Mesenchymal stem cell (in vitro differentiated cells and primary cell): ENCODE results near the gene CCM2.
"Not testable (repeated sequence)": the region's sequence is repeated elsewhere in the genome, so short reads cannot be mapped to it uniquely, and the experiment has no call there.

Experiments used
- DNase-seq: peaks from one replicate; pipeline ENCODE4 v3.0.0-alpha.2; 2013
- H2AFZ ChIP-seq: one replicate; pipeline ENCODE4 v1.6.1; 2013; ENCODE audit warnings: low read depth, mild to moderate bottlenecking, control low read depth, inconsistent platforms, low read length, moderate library complexity
- H2AK5ac ChIP-seq: 2 replicates; pipeline ENCODE4 v1.6.1; 2013; ENCODE audit warnings: low read length, moderate library complexity, mild to moderate bottlenecking, inconsistent platforms; ENCODE audit not compliant: severe bottlenecking
- H2BK120ac ChIP-seq: one replicate; pipeline ENCODE4 v1.6.1; 2013; ENCODE audit warnings: low read depth, mild to moderate bottlenecking, inconsistent platforms, low read length, moderate library complexity
- H2BK12ac ChIP-seq, 2 experiments: one replicate each; pipeline ENCODE4 v1.6.1; 2013; ENCODE audit warnings: inconsistent platforms in 2 of 2, low read length in 2 of 2, mild to moderate bottlenecking in 2 of 2, moderate library complexity in 2 of 2, control low read depth in 1 of 2
- H2BK15ac ChIP-seq: one replicate; pipeline ENCODE4 v1.6.1; 2013; ENCODE audit warnings: mild to moderate bottlenecking, low read depth, inconsistent platforms; ENCODE audit not compliant: poor library complexity, severe bottlenecking
- H2BK5ac ChIP-seq: 2 replicates; pipeline ENCODE4 v1.6.1; 2013; ENCODE audit warnings: low read depth, mild to moderate bottlenecking, low read length, control low read depth, inconsistent platforms; ENCODE audit not compliant: poor library complexity, severe bottlenecking
- H3K14ac ChIP-seq, 2 experiments: one replicate each; pipeline ENCODE4 v1.6.1; 2013; ENCODE audit warnings: inconsistent platforms in 2 of 2, low read length in 2 of 2, control low read depth in 1 of 2, mild to moderate bottlenecking in 1 of 2, moderate library complexity in 1 of 2
- H3K18ac ChIP-seq, 2 experiments: one replicate each; pipeline ENCODE4 v1.6.1; 2013; ENCODE audit warnings: inconsistent platforms in 2 of 2, low read length in 2 of 2, control low read depth in 1 of 2, low read depth in 1 of 2, mild to moderate bottlenecking in 1 of 2
- H3K23ac ChIP-seq, 2 experiments: one replicate each; pipeline ENCODE4 v1.6.1; 2013; ENCODE audit warnings: inconsistent platforms in 2 of 2, low read length in 2 of 2, mild to moderate bottlenecking in 2 of 2, moderate library complexity in 2 of 2, control low read depth in 1 of 2
- H3K27ac ChIP-seq: 2 replicates; pipeline ENCODE4 v1.5.1; 2013; ENCODE audit warnings: mild to moderate bottlenecking, moderate library complexity, low read length, control low read depth, inconsistent platforms; ENCODE audit not compliant: poor library complexity, severe bottlenecking
- H3K27me3 ChIP-seq, 2 experiments: 2 replicates each; pipeline versions ENCODE4 v1.6.1 to v1.7.0; 2013; ENCODE audit warnings: low read length in 2 of 2, mild to moderate bottlenecking in 2 of 2, moderate library complexity in 2 of 2, control low read depth in 1 of 2, inconsistent platforms in 1 of 2; ENCODE audit not compliant: control insufficient read depth in 1 of 2, insufficient read depth in 1 of 2
- H3K36me3 ChIP-seq, 2 experiments: 2 replicates each; pipeline versions ENCODE4 v1.6.1 to v1.7.0; 2013; ENCODE audit warnings: low read length in 2 of 2, control low read depth in 1 of 2, inconsistent platforms in 1 of 2, low read depth in 1 of 2, mild to moderate bottlenecking in 1 of 2; ENCODE audit not compliant: insufficient read depth in 2 of 2, control insufficient read depth in 1 of 2
- H3K4ac ChIP-seq, 2 experiments: one replicate each; pipeline ENCODE4 v1.6.1; 2013; ENCODE audit warnings: inconsistent platforms in 2 of 2, low read length in 2 of 2, mild to moderate bottlenecking in 2 of 2, moderate library complexity in 2 of 2, control low read depth in 1 of 2, low read depth in 1 of 2
- H3K4me1 ChIP-seq: 2 replicates; pipeline ENCODE4 v1.6.1; 2013; ENCODE audit warnings: low read depth, low read length, control low read depth; ENCODE audit not compliant: control insufficient read depth, insufficient read depth
- H3K4me2 ChIP-seq: 2 replicates; pipeline ENCODE4 v1.6.1; 2013; ENCODE audit warnings: low read length, mild to moderate bottlenecking, inconsistent platforms; ENCODE audit not compliant: poor library complexity, severe bottlenecking
- H3K4me3 ChIP-seq, 2 experiments: 2 replicates each; pipeline versions ENCODE4 v1.5.1 to v1.7.0; 2013; ENCODE audit warnings: low read length in 2 of 2, mild to moderate bottlenecking in 2 of 2, control low read depth in 1 of 2, low read depth in 1 of 2; ENCODE audit not compliant: insufficient read depth in 1 of 2
- H3K79me1 ChIP-seq: replicated peaks from 2 replicates; pipeline ENCODE4 v1.6.1; 2013; ENCODE audit warnings: mild to moderate bottlenecking, control low read depth, low read length, inconsistent platforms; ENCODE audit not compliant: poor library complexity, severe bottlenecking
- H3K9ac ChIP-seq: 2 replicates; pipeline ENCODE4 v1.7.0; 2013; ENCODE audit warnings: mild to moderate bottlenecking, low read length, moderate library complexity
- H3K9me3 ChIP-seq: 2 replicates; pipeline ENCODE4 v1.7.0; 2013; ENCODE audit warnings: mild to moderate bottlenecking, low read length; ENCODE audit not compliant: control insufficient read depth
- H4K8ac ChIP-seq: one replicate; pipeline ENCODE4 v1.6.1; 2013; ENCODE audit warnings: inconsistent platforms, mild to moderate bottlenecking, low read length, moderate library complexity
- H4K91ac ChIP-seq: one replicate; pipeline ENCODE4 v1.6.1; 2013; ENCODE audit warnings: mild to moderate bottlenecking, low read length, inconsistent platforms
- WGBS: methylation state at CpG from one replicate; pipeline ENCODE4 v1.1.7; 2013; ENCODE audit warnings: mixed read lengths; 5-methylcytosine and 5-hydroxymethylcytosine counted together

The CCM2 gene

DNA sequence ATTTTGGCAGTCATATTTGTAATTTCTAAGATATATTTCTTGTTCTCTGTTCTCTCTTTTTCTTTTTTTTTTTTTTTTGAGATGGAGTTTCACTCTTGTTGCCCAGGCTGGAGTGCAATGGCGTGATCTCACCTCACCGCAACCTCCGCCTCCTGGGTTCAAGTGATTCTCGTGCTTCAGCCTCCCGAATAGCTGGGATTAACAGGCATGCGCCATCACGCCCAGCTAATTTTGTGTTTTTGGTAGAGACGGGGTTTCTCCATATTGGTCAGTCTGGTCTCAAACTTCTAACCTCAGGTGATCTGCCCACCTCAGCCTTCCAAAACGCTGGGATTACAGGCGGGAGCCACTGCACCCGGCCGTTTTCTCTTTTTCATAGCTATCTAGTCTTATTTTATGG lies 25.5 kb downstream of the CCM2 start:
- peaks cover 35% of the 10 kb centered on the region for H3K79me1 ChIP-seq
- not testable (repeated sequence) for H3K9ac ChIP-seq, H2BK12ac ChIP-seq, DNase-seq, H3K4ac ChIP-seq, H3K27me3 ChIP-seq, H4K91ac ChIP-seq, H4K8ac ChIP-seq, H3K9me3 ChIP-seq, H3K18ac ChIP-seq, H3K4me3 ChIP-seq, H3K14ac ChIP-seq, H2BK5ac ChIP-seq, H3K27ac ChIP-seq, H2BK120ac ChIP-seq, H3K23ac ChIP-seq, H2AFZ ChIP-seq, H3K4me2 ChIP-seq, H2AK5ac ChIP-seq, H2BK15ac ChIP-seq
- peaks cover 15% of the 10 kb centered on the region for H3K4me1 ChIP-seq
- peaks cover 21 to 40% of the 10 kb centered on the region in 2 experiments for H3K36me3 ChIP-seq
- WGBS = 98% methylated on average over 10 of the region's 12 CpGs

DNA sequence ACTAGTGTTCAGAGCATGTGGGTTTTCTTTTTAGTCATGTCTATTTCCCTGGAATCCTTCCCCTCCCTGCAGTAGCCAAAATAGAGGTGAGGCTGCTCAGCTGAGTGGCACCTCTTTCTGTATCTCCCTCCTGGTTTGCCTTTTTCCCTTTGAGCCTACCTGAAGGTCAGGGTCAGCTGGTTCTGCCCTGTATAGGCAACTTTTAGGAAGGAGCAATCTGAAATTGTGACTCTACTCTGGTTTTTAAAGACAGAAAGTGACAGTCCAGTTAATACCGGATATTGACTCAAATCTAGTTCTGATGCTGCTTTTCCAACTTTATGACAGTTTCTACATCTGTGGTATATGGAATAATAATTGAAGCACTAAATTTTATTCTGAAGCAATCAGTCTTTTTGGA lies 26.0 kb downstream of the CCM2 start:
- no peak for DNase-seq
- H3K79me1 ChIP-seq = peaks cover 33% of the 10 kb centered on the region
- H3K36me3 ChIP-seq = peaks cover 21 to 40% of the 10 kb centered on the region in 2 experiments
- H2BK15ac ChIP-seq = no peak overlapping the region
- H3K4ac ChIP-seq = no peak overlapping the region
- H2AK5ac ChIP-seq = no peak overlapping the region
- no peak overlapping the region for H3K14ac ChIP-seq
- no peak overlapping the region for H2BK5ac ChIP-seq
- H2BK120ac ChIP-seq = no peak overlapping the region
- H3K9me3 ChIP-seq = no peaks in the 10 kb centered on the region
- no peak overlapping the region for H2AFZ ChIP-seq
- H3K27ac ChIP-seq = no peak overlapping the region
- H4K91ac ChIP-seq = no peak overlapping the region
- H3K4me2 ChIP-seq = no peak overlapping the region
- no peak overlapping the region for H2BK12ac ChIP-seq
- H3K4me1 ChIP-seq = peaks cover 12% of the 10 kb centered on the region
- no peaks in the 10 kb centered on the region for H3K27me3 ChIP-seq
- H4K8ac ChIP-seq = no peak overlapping the region
- H3K9ac ChIP-seq = no peak overlapping the region
- WGBS = 100% methylated on average over 1 of the region's 1 CpG
- no peak overlapping the region for H3K4me3 ChIP-seq
- no peak overlapping the region for H3K18ac ChIP-seq
- H3K23ac ChIP-seq = no peak overlapping the region

DNA sequence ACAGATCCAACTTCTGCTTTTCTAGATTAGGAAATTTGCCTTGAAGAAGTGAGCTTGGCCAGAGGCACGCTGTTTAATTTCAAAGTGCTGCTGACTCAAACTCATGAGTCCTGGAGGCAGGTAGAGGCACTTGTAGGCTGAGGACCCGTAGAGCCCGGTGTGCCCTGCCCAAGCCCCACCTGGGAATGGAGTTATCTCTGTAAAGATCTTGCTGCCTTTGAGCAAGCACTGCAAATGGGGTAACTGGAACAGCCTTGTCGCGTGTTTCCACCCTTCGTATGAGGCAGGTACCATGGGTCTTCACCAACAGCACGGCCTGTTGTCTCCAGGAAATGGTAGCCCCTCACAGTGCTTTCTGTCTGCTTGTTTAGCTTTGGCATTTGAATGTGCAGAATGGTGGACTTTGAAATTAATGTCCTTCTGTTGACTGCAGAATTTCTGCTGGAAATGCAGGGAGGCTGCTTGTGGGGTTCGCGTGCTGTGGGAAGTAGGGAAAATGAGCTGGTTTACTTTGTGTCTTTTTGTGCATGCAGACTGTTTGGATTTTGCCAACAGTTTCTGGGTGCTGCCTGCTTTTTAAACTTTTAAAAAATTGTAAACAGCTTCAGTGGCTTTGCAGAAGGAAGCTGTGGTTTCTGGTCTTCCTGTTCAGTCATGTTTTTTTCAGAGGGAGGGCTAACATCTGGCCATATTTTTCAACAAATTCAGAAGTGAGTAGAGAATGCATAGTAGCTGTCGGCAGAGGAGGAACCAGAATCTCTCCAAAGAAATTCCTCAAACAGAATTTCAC lies 27.2 kb downstream of the CCM2 start:
- Histone ChIP-seq H2BK120ac (no peak overlapping the region), H3K4ac (peak overlapping the region in 1 of 2 experiments; percentile 54), H3K14ac (no peak overlapping the region), H3K36me3 (peaks cover 21 to 40% of the 10 kb centered on the region in 2 experiments), H3K9me3 (no peaks in the 10 kb centered on the region), H3K9ac (no peak overlapping the region), H3K4me1 (peaks cover 12% of the 10 kb centered on the region), H3K18ac (peak overlapping the region; percentile 61 to 83), H3K23ac (no peak overlapping the region), H3K4me2 (no peak overlapping the region), H2AK5ac (no peak overlapping the region), H2BK5ac (no peak overlapping the region), H2AFZ (no peak overlapping the region), H3K79me1 (peaks cover 34% of the 10 kb centered on the region), H2BK15ac (peak overlapping the region; percentile 93), H3K4me3 (no peak overlapping the region), H2BK12ac (peak overlapping the region in 1 of 2 experiments; percentile 10), H4K91ac (peak overlapping the region; percentile 52), H3K27me3 (no peaks in the 10 kb centered on the region), H4K8ac (peak overlapping the region; percentile 80), H3K27ac (no peak overlapping the region)
- 95% methylated on average over 9 of the region's 10 CpGs for WGBS
- DNase-seq = peak; percentile 40

DNA sequence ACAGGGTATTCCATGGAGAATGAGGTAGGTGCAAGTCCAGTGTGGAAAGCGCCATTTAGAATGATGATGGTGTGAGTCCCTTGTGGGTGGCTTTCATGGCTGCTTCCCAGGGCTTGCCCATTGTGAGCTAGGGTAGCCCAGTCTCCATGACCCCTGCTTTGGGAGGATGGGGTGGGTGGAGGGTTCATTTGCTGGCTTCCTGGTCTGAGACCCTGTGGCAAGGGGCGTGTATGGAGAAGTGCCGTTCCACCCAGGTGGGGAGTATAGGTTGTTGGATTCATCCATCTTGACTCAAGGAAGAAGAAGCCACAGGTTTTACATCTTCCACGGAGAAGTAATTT lies 27.7 kb downstream of the CCM2 start:
- WGBS = 99% methylated on average over 4 of the region's 4 CpGs
- Histone ChIP-seq H3K27ac (no peak overlapping the region), H3K9me3 (no peaks in the 10 kb centered on the region), H2BK120ac (peak overlapping the region; percentile 19), H3K18ac (peak overlapping the region; percentile 14 to 86), H3K14ac (no peak overlapping the region), H2AFZ (no peak overlapping the region), H2AK5ac (no peak overlapping the region), H3K9ac (no peak overlapping the region), H4K8ac (peak overlapping the region; percentile 80), H3K79me1 (peaks cover 38% of the 10 kb centered on the region), H3K4ac (peak overlapping the region; percentile 12 to 81), H3K27me3 (no peaks in the 10 kb centered on the region), H3K4me3 (no peak overlapping the region), H3K4me2 (no peak overlapping the region), H2BK15ac (peak overlapping the region; percentile 93), H3K36me3 (peaks cover 21 to 40% of the 10 kb centered on the region in 2 experiments), H4K91ac (peak overlapping the region; percentile 90), H3K4me1 (peaks cover 17% of the 10 kb centered on the region), H2BK12ac (no peak overlapping the region), H2BK5ac (no peak overlapping the region), H3K23ac (no peak overlapping the region)
- no peak for DNase-seq
